Upper lobe of right lung (tissue), 1 donor: ENCODE data around the gene SGIP1. TPM values are rescaled to one million over a fixed set of nuclear protein-coding genes. Genes with fewer than 3 reads are reported as not detected.
A peak's percentile ranks its signal among the peaks of the same experiment; 100 is the strongest.

Source experiments
- ATAC-seq: fragments of 200-7000 bp; cut with Tn5 transposase; one replicate; pipeline ENCODE4 v1.9.1; 2020; ENCODE audit warnings: mild to moderate bottlenecking, moderate library complexity
- DNase-seq: peaks from one replicate; pipeline ENCODE4 v3.0.0-alpha.2; 2020
- H3K27ac ChIP-seq: fragments of 200-600 bp; one replicate; pipeline ENCODE4 v1.8.0; 2022
- H3K27me3 ChIP-seq: fragments of 200-600 bp; one replicate; pipeline ENCODE4 v1.8.0; 2022; ENCODE audit warnings: mild to moderate bottlenecking
- H3K36me3 ChIP-seq: fragments of 200-600 bp; one replicate; pipeline ENCODE4 v1.8.0; 2022
- H3K4me1 ChIP-seq: fragments of 200-600 bp; one replicate; pipeline ENCODE4 v1.8.0; 2022
- H3K4me3 ChIP-seq: fragments of 200-600 bp; one replicate; pipeline ENCODE4 v1.8.0; 2022; ENCODE audit warnings: mild to moderate bottlenecking
- H3K9me3 ChIP-seq: fragments of 200-600 bp; one replicate; pipeline ENCODE4 v1.8.0; 2022
- CTCF ChIP-seq: fragments of 200-600 bp; IDR thresholded peaks from one replicate; pipeline ENCODE4 v1.8.0; 2022; ENCODE audit warnings: antibody characterized with exemption
- intact Hi-C: fragments of 100-400 bp; cut with DNase I; formaldehyde crosslinking; loops from one replicate; pipeline ENCODE4 v1.11.0; 2022
- total RNA-seq: library from RNA; stranded (reverse); fragmentation: NEBNext Ultra II Directional; extraction: Animal tissue kit (Norgen Biotek cat#: 25700); gene quantifications from one replicate; pipeline ENCODE4 v1.2.1, GENCODE V29; 2021
- donor health status: DM: no; HTN: yes; CAD: no; lungs with severe emphysema.

Gene SGIP1
- total RNA-seq, 1 donor from 2014 or later, result 19.8 TPM

- no peaks in the 10 kb centered on the region for H3K4me1 ChIP-seq
- intact Hi-C loops, result no loop called here
- no peaks in the 10 kb centered on the region for H3K9me3 ChIP-seq
- DNase-seq (no peak), ATAC-seq (peak; percentile 74)
- no peaks in the 10 kb centered on the region for H3K27me3 ChIP-seq
- TF ChIP-seq CTCF, result no peak
- H3K4me3 ChIP-seq, result no peak overlapping the region
- H3K36me3 ChIP-seq, result no peaks in the 10 kb centered on the region
- H3K27ac ChIP-seq, result no peak overlapping the region
Observed at GRCh38 chr1:66739401-66740157, 205.6 kb downstream of the SGIP1 start.

- no peaks in the 10 kb centered on the region for H3K27me3 ChIP-seq
- intact Hi-C loops, result no loop called here
- H3K4me1 ChIP-seq, result no peaks in the 10 kb centered on the region
- H3K9me3 ChIP-seq, result no peaks in the 10 kb centered on the region
- ATAC-seq (no peak), DNase-seq (no peak)
- no peak overlapping the region for H3K4me3 ChIP-seq
- TF ChIP-seq CTCF, result no peak
- H3K36me3 ChIP-seq, result no peaks in the 10 kb centered on the region
- no peak overlapping the region for H3K27ac ChIP-seq
Observed at GRCh38 chr1:66745451-66745850, 211.5 kb downstream of the SGIP1 start.

GRCh38 chr1:66747501-66747900, 213.5 kb downstream of the SGIP1 start:
- intact Hi-C loops, result no loop called here
- H3K36me3 ChIP-seq, result no peaks in the 10 kb centered on the region
- TF ChIP-seq CTCF, result no peak
- no peak overlapping the region for H3K4me3 ChIP-seq
- H3K27ac ChIP-seq, result no peak overlapping the region
- DNase-seq (no peak), ATAC-seq (no peak)
- no peaks in the 10 kb centered on the region for H3K9me3 ChIP-seq
- no peaks in the 10 kb centered on the region for H3K27me3 ChIP-seq
- H3K4me1 ChIP-seq, result peaks cover under 1% of the 10 kb centered on the region

GRCh38 chr1:66750577-66750976, 216.6 kb downstream of the SGIP1 start:
- TF ChIP-seq CTCF, result no peak
- intact Hi-C loops, result no loop called here

GRCh38 chr1:66751160-66751559, 217.2 kb downstream of the SGIP1 start:
- intact Hi-C loops, result no loop called here
- DNase-seq (no peak), ATAC-seq (no peak)
- TF ChIP-seq CTCF, result no peak
- no peak overlapping the region for H3K27ac ChIP-seq
- no peaks in the 10 kb centered on the region for H3K27me3 ChIP-seq
- H3K4me3 ChIP-seq, result no peak overlapping the region
- H3K4me1 ChIP-seq, result peaks cover 8% of the 10 kb centered on the region
- no peaks in the 10 kb centered on the region for H3K36me3 ChIP-seq
- H3K9me3 ChIP-seq, result no peaks in the 10 kb centered on the region

More at GRCh38 chr1:66750577-66750976, 216.6 kb downstream of the SGIP1 start:
- Histone ChIP-seq H3K27ac (no peak overlapping the region), H3K4me3 (no peak overlapping the region), H3K27me3 (no peaks in the 10 kb centered on the region), H3K36me3 (no peaks in the 10 kb centered on the region), H3K9me3 (no peaks in the 10 kb centered on the region), H3K4me1 (peaks cover 8% of the 10 kb centered on the region)
- DNase-seq, result no peak
- ATAC-seq, result no peak
